RPMI7951 (cell line): ENCODE results near the gene ZXDC. TPM values are rescaled to one million over a fixed set of nuclear protein-coding genes. Genes with fewer than 3 reads are reported as not detected.

Experiments
- DNase-seq: peaks from one replicate; pipeline ENCODE4 v3.0.0-alpha.2; 2012; ENCODE audit warnings: low read depth
- total RNA-seq: library from RNA; depleted of rRNA; stranded (reverse); fragments of >200 nt; shearing (Covaris generic); gene quantifications from 2 replicates; pipeline ENCODE4 v1.2.3, GENCODE V29; 2014

Gene ZXDC
- total RNA-seq, 1 experiment from 2014 or later: 12.4 TPM

- no peak for DNase-seq
These were observed 40.0 kb downstream of the ZXDC start for GRCh38 chr3:126435456-126436315.

- DNase-seq: no peak
These were observed 40.7 kb downstream of the ZXDC start for GRCh38 chr3:126434931-126435411.

GRCh38 chr3:126434264-126434590 lies 41.5 kb downstream of the ZXDC start:
- no peak for DNase-seq

GRCh38 chr3:126433496-126434263 lies 42.0 kb downstream of the ZXDC start:
- no peak for DNase-seq

- no peak for DNase-seq
These were observed 42.6 kb downstream of the ZXDC start for GRCh38 chr3:126433105-126433430.

- DNase-seq: no peak
These were observed 43.2 kb downstream of the ZXDC start for GRCh38 chr3:126432361-126433104.

- DNase-seq: no peak
These were observed 44.6 kb downstream of the ZXDC start for GRCh38 chr3:126431103-126431534.

- no peak for DNase-seq
These were observed 50.9 kb downstream of the ZXDC start for GRCh38 chr3:126424751-126425150.

- DNase-seq: no peak
These were observed 51.5 kb downstream of the ZXDC start for GRCh38 chr3:126424039-126424717.

- DNase-seq: no peak
These were observed 52.3 kb downstream of the ZXDC start for GRCh38 chr3:126423191-126424038.

- no peak for DNase-seq
These were observed 53.1 kb downstream of the ZXDC start for GRCh38 chr3:126422571-126423091.

GRCh38 chr3:126422121-126422520 lies 53.6 kb downstream of the ZXDC start:
- no peak for DNase-seq

GRCh38 chr3:126421573-126422119 lies 54.0 kb downstream of the ZXDC start:
- DNase-seq: no peak

GRCh38 chr3:126419886-126420786 lies 55.6 kb downstream of the ZXDC start:
- DNase-seq: no peak

- DNase-seq: no peak
These were observed 56.5 kb downstream of the ZXDC start for GRCh38 chr3:126419151-126419703.

- no peak for DNase-seq
These were observed 57.0 kb downstream of the ZXDC start for GRCh38 chr3:126418661-126419131.

GRCh38 chr3:126417981-126418530 lies 57.6 kb downstream of the ZXDC start:
- DNase-seq: no peak

- DNase-seq: no peak
These were observed 58.2 kb downstream of the ZXDC start for GRCh38 chr3:126417515-126417914.
